Stimulated activated naive CD8-positive, alpha-beta T cell treated with anti-CD3 and anti-CD28 coated beads, Interleukin-15, Interleukin-2, amounts not matched to agents 100 U/mL and 50 U/mL, for 24 hours (primary cell): ENCODE data around the gene FAR2.
"Not testable (repeated sequence)": the region's sequence is repeated elsewhere in the genome, so short reads cannot be mapped to it uniquely, and the experiment has no call there.

Experiments
- ATAC-seq: fragments of 150-1000 bp; cut with Tn5 transposase; one replicate; pipeline ENCODE4 v1.10.0; 2021
- DNase-seq: peaks from one replicate; pipeline ENCODE4 v3.0.0; 2021

FAR2 gene

DNA sequence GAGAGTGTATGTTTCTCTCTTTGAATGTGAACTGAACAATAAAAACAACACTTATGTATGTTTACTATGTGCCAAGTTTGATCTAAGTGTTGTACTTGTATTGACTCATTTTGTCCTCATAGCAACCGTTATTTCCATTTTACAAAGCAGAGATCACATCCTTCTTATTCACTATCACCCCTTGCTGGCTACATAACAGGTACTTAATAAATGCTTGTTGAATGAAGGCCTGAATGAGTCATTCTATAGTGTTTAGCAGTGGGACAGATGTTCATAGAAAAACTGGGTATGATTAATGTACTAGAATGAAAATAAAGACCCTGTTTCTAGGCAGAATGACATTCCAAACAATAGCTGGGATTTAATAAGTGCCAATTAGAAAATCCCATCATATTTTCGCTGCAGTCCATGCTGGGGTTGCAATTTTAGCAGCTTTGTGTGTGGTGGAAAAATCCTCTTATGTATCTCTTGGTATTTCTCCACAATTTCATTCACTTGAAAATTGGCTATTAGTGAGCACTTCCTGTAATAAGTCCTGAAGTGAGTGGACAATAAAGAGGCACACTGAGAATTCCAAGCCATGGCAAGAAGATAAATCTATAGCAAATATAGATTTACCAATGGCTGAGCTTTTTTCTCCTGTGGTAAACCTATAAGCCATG, 86.0 kb downstream of the FAR2 start:
- DNase-seq (no peak), ATAC-seq (no peak)

DNA sequence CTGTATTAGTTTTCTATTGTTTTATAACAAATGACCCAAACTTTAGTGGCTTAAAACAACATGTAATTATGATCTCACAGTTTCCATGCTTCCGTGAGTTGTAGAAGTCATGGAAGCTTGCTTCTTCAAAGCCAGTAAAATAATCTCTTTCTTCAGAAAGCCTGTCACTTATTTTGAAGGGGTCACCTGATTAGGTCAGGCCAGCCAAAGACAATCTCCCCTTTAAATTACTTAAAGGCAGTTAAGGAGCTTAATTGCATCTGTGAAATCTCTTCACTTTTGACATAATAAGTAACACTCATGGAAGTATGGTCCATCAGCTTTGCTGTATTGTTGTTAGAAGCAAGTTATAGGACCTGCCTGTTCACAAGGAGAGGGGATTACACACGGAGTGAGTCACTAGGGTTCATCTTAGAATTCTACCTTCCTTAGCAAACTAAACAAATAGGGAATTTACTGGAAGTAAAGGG, 89.8 kb downstream of the FAR2 start:
- DNase-seq = no peak
- no peak for ATAC-seq

DNA sequence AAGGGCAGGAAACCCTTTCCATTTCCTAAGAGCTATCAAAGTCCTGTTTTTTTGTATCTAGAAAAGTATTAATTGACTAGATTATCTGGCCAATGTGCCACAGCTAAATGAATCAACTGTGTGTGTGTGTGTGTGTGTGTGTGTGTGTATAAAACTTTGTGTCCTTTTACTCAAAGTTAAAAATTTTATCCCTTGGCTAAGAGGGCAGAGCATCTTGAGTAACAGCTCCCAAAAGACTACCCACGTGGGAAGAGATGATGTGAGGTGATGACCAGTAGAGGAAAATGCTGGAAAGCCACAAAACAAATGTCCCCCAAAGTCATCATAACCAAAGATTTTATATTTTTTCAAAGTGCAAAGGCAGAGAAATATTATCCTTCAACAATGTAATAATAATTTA, 90.3 kb downstream of the FAR2 start:
- ATAC-seq (no peak), DNase-seq (no peak)

DNA sequence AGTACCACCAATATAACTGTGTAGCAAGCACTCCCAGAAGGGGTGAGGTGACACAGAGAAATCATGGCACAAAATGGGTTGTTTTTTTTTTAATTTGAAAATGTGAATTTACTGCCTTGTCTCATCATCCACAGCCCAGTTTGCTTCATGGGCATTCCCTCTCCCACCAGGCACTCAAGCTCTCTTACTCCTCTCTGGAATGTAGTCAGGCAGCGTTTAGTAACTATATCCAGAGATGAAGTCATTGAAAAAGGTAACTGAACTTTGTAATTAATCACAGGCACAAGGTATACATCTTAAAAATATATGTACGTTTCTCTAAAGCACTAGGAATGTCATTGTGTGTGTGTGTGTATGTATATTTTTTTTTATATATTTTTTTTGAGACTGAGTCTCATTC, 91.4 kb downstream of the FAR2 start:
- ATAC-seq = no peak
- no peak for DNase-seq

DNA sequence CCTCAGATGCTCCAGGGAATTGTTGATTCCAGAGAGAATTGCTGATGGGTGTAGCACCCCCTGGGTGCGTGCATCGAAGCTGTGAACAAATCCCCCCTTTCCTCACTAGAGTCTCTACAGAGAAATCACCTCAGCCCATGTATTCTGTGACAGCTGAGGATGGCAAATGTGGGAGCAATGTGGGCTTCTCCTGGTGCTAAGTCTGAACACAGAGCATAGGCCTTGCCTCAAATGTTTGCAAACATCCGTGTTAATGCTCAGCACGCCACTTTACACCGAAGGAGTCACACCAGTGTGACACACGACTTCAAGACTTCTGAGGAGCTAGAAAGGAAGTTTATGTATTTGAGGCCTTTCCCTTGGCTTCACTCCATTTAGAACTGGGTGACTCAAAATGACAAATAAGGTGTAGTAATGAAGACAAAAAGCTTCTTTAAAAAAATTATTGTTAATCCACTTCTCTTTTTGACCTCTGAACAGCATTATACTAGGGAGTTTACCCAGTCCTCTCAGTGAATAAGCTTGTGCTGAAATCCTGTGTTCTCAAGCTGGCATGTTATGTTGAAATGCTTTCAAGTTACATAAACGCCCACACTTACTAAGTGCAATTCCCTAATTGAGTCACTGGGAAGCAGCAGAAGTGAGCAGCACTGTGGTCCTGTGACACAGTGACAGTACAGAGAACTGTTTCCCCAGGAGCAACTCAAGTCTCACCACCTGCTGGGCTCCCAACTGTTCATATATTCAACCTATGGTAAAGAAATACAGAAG, 92.9 kb downstream of the FAR2 start:
- DNase-seq (peak; percentile 6), ATAC-seq (peak; percentile 72)

DNA sequence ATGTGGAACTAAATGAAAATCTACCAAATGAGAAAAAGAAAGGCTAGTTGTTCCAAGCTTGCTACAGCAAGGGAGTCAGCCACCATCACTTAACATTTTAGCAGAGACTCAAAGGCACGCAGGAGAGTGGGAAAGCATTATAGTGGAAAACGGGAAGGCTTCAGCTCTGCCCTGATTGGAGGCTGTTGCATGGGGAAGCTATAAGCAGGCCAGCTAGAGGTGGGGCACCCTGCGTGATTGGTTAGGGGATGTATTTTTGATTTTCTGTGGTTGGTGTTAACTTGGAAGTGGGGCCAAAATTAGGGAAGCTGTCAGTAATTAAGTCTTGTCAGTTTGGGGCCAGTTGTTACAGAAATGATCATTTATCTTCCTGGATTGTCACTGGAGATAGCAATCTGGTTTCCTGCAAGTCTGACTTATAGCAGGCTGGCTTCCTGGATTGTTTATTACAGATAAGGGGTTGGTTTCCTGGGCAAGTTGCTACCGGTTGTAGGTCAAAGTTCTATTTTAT, 93.9 kb downstream of the FAR2 start:
- ATAC-seq (no peak), DNase-seq (no peak)

DNA sequence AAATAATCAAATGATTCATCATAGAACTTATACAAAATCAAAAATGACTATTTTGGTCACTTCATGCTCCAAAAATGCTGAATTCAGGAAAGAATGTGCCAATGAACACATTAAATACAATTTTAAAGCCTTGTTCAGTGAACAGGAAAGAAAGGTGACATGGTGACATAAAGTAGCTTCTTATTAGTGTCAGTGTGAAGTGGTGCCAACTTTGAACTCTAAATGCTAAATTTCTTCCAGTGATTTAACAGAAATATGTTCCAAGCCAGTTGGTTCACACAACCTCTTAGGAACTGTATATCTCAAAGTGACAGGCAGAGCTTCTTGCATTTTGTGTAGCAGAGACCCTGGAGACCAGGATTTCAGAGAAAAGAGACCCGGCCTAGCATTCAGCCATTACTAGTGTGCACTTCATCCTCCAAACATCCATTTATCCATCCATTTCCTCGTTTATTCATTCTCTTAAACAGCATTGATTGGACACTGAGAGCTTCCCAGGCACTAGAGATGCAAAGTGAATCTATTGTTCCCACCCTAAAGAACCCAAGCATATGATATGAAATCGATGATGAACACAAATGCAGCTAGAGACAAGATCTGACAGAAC, 95.2 kb downstream of the FAR2 start:
- DNase-seq (no peak), ATAC-seq (no peak)

DNA sequence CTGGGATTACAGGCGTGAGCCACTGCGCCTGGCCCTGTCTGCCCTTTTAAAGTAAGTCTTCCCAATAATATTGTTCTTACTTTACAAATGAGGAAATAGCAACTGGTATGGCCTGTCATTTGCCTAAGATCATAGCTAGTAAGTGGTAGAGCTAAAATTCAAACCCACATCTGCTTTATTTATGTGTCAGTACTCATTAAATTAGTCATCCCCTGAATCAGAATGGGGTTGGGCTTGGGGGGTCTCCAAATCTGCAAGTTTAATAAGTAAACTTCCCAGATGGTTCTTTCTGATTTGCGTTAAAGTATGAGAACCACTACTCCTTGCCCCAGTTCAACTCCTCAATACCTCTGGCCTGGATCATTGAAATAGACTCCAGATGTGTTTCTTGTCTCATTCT, 96.2 kb downstream of the FAR2 start:
- DNase-seq (no peak), ATAC-seq (no peak)

DNA sequence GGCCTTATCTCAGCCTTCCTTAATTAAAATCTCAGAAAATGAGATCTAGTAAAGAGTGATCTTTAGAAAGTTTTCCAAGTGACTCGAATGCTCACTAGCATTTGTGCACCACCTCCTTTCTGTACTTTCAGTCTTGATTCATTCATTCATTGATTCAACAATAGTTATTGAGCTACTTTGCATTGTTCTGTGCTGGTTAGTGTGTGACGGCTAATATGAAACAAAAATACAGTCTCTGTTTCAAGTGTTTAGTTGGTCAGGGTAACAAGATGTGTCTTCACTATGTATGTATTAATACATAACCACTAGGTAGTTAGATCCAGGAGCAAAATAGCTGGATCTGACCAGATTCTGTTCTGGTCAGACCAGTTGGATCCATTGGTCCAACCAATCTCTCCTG, 100.9 kb downstream of the FAR2 start:
- no peak for DNase-seq
- ATAC-seq = no peak

DNA sequence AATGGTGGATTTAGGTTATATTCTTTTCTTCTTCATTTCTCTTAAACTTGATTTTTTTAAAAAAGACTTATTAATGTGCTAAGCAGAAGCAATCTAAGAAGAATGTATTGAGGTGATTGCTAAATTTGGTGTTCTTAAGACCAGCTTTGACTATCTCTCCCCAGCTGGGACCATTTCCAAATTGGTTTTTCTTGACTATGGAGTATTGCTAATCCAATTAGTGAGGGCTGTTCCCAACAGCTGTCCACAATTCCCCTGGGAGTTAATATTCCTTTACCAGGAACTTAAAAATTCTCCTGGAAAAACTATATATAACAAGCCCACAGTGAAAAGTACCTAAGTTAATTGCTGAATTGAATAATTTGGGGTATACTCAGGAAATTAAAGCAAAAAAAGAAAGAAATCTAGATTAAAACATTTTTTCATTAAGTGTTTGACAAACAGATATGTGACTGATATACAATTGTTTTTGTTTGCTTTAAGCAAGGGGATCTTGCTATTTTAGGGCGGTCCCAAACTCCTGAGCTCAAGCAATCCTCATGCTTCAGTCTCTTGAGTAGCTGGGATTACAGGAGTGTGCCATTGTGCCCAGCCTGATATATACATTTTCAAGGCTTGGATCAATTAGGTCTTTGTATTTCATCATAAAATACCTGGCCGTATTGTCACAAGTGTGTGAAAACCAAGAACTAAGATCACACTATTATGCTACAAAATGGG, 105.0 kb downstream of the FAR2 start:
- no peak for DNase-seq
- ATAC-seq = no peak

DNA sequence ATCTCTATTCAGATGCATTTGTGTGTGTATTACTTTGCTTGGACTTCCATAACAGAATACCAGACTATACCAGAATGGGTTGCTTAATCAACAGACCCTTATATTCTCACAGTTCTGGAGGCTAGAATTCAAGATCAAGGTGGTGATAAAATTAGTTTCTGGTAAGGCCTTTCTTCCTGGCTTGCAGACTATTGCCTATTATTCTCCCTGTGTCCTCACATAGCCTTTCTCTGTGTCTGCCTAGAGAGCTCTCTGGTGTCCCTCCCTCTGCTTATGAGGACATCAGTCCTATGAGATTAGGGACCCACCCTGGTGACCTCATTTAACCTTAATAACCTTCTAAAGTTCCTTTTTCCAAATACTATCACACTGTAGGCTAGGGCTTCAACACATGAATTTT, 106.0 kb downstream of the FAR2 start:
- no peak for DNase-seq

DNA sequence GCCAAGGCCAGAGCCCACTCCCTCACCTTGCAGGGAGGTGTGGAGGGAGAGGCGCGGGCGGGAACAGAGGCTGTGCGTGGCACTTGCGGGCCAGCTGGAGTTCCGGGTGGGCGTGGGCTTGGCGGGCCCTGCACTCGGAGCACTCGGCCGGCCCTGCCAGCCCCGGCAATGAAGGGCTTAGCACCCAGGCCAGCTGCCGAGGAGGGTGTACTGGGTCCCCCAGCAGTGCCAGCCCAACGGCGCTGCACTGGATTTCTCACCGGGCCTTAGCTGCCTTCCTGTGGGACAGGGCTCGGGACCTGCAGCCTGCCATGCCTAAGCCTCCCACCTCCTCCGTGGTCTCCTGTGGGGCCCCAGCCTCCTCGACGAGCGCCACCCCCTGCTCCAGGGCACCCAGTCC, 107.5 kb downstream of the FAR2 start:
- DNase-seq (no peak), ATAC-seq (no peak)

More for the DNA sequence above, 106.0 kb downstream of the FAR2 start:
- no peak for ATAC-seq

DNA sequence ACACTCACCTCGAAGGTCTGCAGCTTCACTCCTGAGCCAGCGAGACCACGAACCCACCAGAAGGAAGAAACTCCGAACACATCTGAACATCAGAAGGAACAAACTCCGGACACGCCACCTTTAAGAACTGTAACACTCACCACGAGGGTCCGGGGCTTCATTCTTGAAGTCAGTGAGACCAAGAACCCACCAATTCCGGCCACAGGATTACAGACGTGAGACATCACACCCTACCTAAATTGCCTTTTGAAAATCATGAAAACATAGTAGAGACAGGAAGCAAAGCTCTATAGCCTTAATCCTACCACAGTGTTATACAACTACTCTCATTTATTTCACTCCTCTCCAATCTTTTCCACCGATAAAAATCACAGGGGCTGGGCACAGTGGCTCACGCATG, 108.6 kb downstream of the FAR2 start:
- DNase-seq, ATAC-seq: not testable (repeated sequence)

DNA sequence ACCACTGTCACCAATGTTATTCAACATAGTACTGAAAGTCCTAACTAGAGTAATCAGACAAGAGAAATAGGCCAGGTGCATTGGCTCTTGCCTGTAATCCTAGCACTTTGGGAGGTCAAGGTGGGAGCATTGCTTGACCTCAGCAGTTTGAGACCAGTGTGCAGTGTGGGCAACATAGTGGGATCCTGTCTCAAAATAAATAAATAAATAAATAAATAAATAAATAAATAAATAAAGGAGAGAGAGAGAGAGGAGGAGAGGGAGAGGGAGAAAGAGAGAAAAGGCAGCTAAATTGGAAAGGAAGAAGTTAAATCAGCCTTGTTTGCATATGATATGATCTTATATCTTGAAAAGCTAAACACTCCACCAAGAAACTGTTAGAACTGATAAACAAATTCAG, 115.3 kb downstream of the FAR2 start:
- ATAC-seq (no peak), DNase-seq (no peak)

DNA sequence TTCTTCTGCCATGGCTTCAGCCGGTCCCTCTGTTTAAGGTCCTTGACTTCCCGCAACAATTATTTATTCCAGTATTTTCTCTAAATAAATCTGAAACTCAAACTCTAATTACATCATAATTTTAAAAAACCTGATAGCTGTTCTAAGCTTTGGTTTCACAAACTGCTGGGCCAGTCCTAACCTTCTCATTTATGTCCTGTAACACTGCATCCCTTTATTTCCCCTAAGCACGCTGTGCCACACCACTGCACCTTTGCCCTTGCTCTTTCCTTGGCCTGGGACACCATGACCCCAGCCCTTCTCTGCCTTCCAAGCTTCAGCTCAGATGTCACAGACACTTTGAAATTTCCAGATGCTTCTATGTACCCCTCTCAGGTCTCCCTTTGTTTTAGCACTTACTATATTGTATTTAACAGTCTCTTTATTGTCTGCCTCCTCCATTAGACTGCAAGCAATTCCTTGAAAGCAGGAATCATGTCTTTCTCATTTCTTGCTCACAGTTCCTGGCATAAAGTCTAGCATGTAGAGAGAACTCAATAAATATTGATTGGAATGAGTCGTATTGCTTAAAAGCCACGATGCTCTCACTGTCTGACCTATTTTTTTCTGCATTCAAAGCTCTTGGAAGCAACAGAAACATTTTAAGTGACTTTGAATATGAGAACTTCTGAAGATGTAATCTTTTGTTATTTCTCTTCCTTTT, 120.8 kb downstream of the FAR2 start:
- no peak for ATAC-seq
- DNase-seq = no peak

DNA sequence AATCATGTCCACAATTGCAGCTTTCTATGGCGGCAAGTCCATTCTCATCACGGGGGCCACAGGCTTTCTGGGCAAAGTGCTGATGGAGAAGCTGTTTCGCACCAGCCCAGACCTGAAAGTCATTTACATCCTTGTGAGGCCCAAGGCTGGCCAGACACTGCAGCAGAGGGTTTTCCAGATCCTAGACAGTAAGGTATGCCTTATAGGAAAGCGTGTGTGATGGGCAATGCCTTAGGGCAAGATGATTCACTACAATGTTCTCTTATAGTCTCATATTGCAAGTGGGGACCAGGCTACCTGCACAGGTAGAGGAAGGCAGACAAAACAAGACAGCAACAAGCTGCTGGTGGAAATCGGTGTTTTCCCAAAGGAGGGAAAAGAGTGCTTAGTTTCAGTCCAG, 121.4 kb downstream of the FAR2 start:
- no peak for ATAC-seq

DNA sequence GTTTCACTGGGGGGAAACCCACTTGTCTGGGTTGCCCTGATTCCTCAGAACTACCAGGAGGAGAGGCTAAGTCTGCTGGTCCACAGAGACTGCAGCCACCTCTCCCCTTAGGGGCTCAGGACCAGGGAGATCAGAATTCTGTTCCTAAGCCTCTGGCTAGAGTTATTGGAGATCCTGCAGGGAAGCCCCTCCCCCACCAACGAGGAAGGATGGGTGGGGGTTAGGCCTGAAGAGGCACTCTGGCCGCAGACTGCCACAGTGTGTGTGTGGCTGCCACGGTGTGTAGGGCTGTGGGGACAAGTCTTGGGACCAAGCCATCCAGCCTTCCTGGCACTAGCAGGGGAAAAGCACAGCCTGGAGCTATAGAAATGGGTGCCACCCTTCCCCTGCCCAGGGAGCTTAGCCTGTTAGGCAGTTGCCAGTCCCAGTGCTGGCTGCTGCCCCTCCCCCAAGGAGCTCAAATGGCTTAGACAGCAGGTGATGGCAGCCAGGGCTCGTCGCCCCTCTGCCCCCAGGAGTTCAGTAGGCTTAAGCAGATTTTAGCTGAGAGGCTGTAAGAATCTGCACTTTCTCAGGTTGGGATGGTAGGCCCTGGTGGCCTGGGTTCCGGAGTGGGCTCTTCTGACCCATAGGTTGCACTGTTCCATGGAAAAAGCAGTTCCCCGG, 124.2 kb downstream of the FAR2 start:
- ATAC-seq = no peak
- no peak for DNase-seq

More for the DNA sequence above, 121.4 kb downstream of the FAR2 start:
- DNase-seq = no peak

DNA sequence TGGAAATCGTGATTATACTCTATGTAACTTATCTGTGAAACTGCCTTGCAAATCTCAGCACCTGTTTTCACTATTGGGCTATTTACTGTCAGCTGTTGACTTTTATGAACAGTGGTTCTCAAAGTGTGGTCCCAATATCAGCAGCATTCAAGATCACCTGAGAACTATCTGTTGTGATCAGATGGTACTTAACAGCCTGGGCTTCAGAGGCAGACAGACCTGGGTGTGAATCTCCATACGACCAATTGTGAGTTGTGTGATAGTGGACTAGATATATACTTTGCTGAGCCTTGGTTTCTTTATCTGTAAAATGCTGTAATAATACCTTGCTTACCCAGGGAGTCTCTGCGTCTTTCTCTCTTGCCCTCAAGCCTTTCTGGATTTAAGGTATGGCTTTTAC, 126.8 kb downstream of the FAR2 start:
- ATAC-seq (no peak), DNase-seq (no peak)

DNA sequence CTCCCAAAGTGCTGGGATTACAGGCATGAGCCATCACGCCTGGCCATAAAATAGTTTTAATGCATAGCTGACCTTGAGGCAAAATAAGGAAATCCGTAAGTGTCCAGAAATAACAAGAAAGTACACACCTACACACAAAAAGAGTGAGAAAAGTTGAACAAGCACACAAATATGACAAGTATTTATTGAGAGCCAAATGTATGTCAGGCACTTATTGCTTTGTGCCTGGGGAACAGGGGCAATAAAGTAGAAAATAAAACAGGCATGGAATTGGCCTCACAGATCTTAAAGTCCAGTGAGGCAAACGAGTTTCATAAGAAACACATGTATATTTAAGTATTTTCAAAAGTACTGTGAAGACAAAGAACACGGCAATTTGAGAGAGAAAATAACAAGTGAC, 128.2 kb downstream of the FAR2 start:
- no peak for DNase-seq

DNA sequence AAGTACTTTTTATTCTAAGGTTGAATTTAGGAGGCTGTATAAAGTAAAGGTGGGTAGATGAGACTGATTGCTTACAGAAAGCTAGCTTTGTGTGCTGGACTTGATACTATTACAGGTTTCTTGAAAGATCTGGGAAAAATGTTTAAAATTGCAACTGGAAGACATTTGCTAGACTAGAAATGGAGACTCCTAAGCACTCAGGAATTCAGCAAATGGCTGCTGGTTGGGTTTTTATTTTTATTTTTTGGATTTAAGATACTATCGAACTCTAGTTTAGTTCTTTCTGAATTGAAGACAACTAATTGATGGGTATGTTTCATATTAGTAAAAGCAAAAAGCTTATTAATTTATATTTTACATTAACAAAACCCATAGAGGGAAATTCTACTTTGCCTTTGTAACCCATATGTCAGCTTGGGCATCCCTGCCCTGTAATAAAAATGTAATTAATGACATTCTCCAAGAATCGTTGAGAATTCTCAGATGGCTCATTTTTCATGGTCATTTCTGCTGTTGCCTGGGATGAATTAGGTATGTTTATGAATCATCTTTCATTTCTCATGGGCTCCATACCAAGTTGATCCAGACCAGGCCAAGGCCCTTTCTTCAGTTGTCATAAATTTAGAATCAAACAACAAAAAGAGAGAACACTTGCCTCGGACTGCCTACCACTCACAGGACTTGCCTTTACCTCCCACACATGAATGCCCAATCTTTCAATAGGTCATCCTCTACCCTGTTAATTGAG, 129.8 kb downstream of the FAR2 start:
- ATAC-seq = no peak
- DNase-seq = no peak

More for the DNA sequence above, 128.2 kb downstream of the FAR2 start:
- no peak for ATAC-seq
